NCI-H1048 (cell line): Measurements from ENCODE around the gene TMEM150A.
"Not testable (repeated sequence)": the region's sequence is repeated elsewhere in the genome, so short reads cannot be mapped to it uniquely, and the experiment has no call there.

ENCODE experiments used
- DNase-seq: peaks from one replicate; lab custom pipeline; 2025; lab: John Stamatoyannopoulos, UW

The TMEM150A gene

DNA sequence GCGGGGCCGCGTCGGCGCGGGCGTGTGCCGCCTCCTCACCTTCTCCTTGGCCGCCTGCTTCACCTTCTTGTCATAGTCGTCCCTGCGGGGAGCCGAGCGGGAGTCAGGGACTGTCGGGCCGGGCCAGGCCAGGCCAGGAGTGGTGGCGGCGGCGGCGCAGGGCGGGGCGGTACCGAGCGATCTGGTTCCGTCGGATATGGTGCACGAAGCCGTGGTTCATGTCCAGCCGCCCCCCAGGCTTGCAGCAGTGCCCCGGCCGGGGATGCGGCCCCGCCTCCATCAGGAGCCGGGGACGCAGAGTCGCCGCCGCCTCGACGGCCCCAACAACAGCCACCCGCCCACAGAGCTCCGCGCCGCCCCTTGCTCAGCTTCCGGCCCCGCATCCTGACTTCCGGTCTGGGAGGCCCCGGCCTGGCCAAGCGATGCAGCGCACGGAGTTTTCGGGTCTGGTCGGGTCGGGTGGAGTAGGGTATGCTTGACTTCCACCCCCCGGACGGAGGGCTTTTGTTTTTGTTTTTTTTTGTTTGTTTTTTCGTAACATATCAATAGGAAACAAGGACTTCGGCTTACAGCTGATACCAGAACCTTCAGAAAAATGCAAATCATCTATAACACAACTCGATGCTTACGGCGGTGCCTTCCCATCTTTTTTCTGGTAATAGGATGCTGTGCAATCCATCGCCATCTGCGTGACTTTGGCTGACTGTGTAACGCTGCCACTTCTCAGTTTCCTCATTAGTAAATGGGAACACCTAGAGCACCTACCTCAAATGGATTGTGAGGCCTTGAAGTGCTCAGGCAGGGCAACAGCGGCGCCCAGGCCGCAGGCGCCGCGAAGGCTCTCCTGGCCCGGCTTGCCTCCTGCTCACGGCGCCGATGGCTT lies 9.4 kb upstream of the TMEM150A start, which contains the start of gene C2orf68:
Gene C2orf68 (minus strand): TSS at position 362 of the 883 bp plus-strand sequence. CDS start 82 bp downstream, at position 280.
- peak; percentile 86 for DNase-seq

GRCh38 chr2:85611217-85611704 lies 8.8 kb upstream of the TMEM150A start:
- DNase-seq, result no peak

DNA sequence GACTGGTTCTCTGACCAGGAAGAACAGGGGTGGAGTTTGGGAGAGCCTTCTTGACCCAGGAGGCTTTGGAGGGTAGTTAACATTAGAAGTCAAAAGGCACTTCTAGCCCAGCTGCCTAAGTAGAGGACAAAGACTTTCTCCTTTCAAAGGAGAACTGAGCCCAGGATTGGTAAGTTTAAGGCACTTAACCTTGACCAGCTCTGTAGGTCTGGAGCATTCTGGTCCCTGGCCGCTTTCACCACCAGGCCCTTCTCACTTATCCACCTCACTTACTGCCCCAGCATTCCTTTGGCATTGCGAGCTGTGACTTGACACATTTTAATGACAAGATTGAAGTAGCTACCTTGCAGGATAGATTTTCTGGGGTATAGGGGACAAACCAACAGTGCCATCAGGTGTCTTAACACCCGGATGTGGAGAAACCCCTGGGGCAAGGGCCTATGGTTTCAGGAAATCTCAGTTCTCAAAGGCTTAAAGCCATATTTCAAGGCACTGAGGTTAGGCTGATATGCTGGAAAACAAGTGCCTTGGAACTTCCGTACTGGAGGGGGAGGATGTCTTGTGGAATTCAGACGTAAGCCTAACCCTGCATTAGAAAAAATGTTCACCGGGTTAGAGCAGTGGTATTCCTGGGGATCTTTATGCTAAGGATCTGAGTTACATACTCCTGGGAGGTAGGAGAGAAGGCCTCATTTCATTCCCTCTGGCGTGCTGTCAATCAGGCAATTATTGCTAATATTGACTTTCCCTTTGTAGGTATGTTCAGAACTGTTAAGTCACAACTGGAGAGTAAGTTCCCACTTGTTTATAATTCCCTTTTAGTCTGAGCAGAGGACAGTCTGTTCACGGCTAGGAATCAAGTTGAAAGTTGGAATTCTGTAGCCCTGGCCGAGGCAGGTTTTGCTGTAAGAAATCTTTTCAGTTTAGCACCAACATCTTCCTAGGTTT lies 5.0 kb upstream of the TMEM150A start:
- no peak for DNase-seq

GRCh38 chr2:85606116-85606455 lies 3.6 kb upstream of the TMEM150A start:
- DNase-seq, result no peak

GRCh38 chr2:85605406-85606115 lies 3.1 kb upstream of the TMEM150A start:
- no peak for DNase-seq

- DNase-seq, result no peak
These were observed 2.3 kb upstream of the TMEM150A start for GRCh38 chr2:85604568-85605339.

GRCh38 chr2:85604133-85604444 lies 1.6 kb upstream of the TMEM150A start:
- DNase-seq, result not testable (repeated sequence)

DNA sequence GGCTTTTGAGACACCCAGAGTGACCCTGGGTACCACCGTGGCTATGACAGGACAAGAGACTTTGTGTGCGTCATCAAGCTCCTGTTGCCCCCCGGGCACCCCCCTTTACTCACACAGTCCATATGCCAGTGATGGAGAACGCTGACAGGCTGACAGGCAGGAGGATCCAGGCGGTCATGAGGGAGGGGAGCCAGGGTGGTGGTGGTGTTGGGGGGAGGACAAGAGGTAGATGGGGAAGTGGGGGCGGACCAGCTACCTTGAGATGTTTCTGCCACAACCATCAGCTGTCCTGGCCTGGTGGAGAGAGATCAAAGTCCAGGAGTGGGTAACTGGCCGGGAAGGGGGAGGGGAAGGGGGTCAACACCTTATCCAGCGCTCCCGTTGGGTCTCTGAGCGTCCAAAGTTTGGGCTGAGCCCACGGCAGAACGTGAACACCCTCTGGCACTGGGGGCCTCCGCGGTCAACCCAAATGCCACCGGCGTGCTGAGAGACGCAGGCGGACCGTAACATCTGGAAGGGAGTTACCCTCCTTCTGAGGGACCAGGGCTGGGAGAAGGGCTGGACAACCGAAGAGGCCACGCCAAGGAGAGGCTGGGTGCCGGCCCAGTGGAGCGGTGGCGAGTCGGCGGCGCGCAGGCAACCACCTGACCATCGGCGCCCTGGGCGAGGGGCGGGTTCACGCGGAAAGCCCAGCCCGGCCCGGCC lies 575 bp downstream of the TMEM150A start:
- DNase-seq, result no peak

DNA sequence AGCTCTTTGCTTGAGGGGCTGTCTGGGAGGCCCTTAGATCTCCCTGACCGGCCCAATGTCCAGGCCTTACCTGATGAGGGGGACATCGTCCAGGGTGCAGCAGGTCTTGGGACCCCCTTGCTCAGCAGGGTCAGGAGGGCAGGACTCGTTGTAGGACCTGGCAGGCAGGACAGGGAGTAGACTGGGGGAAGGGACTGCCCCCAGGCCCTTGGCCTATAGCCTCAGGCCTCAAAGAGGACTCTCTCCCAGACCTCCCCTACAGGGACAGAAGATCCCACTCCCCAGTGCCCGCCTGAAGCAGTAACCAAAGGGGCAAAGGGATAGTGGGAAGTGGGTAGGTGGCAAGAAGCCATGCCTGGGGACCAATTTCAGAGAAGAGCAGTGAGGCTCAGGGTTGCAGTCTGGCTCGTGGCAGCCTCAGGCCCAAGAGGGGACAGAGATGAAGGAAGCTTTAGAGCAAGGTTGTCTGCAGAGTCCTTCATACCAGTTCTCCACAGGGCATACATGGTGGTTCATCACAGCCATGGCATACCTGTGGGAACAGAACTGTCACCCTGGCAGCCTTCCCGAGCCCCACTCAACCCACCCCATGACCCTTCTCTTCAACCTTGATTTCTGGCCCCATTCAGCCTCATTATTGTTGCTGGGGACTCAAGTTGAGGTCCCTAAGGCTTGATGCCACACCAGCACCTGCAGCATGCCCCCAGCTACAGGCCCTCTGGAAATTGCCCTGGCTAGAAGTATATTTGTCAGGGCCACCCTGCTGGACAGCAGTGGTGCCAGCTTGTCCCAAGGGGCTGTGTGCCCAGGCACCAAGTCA lies 1.3 kb downstream of the TMEM150A start:
- no peak for DNase-seq

GRCh38 chr2:85600235-85600575 lies 2.3 kb downstream of the TMEM150A start:
- DNase-seq, result no peak

- no peak for DNase-seq
These were observed 2.8 kb downstream of the TMEM150A start for GRCh38 chr2:85599468-85600234.

- DNase-seq, result no peak
These were observed 3.7 kb downstream of the TMEM150A start for GRCh38 chr2:85598594-85599340.

- DNase-seq, result no peak
These were observed 5.3 kb downstream of the TMEM150A start for GRCh38 chr2:85597241-85597640.

- no peak for DNase-seq
These were observed 5.9 kb downstream of the TMEM150A start for GRCh38 chr2:85596486-85597143.

DNA sequence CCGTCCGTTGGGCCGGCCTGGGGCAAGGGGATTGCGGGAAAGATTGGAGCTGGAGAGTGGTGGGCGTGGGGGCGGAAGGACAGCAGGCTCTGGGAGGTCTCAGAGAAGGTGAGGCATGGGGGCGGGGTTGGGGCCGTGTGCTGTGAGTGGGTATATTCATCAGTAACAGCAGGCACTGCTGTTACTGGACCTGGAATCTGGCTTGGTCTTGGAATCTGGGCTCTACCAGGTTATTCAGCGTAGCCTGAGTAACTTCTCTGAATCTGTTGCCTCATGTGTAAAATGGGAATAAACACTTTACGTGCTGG lies 6.5 kb downstream of the TMEM150A start:
- no peak for DNase-seq

GRCh38 chr2:85595301-85596025 lies 7.0 kb downstream of the TMEM150A start, which contains the start of gene RNF181:
Gene RNF181 (plus strand): TSS chr2:85595745. CDS start chr2:85595764, 19 bp downstream.
- peak; percentile 86 for DNase-seq

DNA sequence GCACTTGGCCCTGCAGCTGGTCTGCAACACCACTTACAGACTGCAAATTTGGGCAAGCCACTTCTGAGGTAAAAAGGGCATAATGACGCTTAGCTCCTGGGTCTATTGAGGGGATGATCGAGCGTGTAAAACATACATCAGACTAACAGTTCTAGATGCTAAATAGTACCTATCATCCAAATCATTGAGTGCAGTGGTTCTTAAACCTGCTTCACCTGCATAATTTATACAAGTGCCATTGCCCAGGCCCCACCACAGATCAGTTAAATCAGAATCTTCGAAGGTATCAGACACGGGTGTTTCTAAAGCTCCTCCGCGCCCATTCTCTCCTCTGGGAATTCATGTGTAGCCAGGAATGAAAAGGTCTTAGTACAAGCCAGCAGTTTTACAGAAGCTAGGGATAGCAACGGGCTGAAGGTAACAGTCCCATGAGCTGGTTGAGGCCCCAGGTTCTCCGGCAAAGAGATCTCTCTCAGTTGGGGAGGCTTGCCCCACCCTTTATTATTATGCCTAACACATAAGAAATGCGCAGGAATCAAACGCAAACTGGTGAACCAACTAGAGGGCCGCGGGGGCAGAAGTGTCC lies 7.7 kb downstream of the TMEM150A start:
- DNase-seq, result no peak
